Measurements from ENCODE around the gene GH1.

GRCh38 chr17:63917646-63918045 is 993 bp downstream of the GH1 start:
- TF ChIP-seq CTCF (conservative IDR thresholded peaks at IDR 0.05) (no peak), ZFX (IDR thresholded peaks at IDR 0.05) (no peak)
